ENCODE data around the gene ZNF185.
A peak's percentile ranks its signal among the peaks of the same experiment; 100 is the strongest.

ZNF185 gene

GRCh38 chrX:152932144-152932543, 34.3 kb downstream of the ZNF185 start:
- no peak overlapping the region for H3K27ac ChIP-seq
- DNase-seq (ENCODE audit: low spot score), result no peak
- no peak overlapping the region for H3K4me3 ChIP-seq
- TF ChIP-seq, protein P1, sequence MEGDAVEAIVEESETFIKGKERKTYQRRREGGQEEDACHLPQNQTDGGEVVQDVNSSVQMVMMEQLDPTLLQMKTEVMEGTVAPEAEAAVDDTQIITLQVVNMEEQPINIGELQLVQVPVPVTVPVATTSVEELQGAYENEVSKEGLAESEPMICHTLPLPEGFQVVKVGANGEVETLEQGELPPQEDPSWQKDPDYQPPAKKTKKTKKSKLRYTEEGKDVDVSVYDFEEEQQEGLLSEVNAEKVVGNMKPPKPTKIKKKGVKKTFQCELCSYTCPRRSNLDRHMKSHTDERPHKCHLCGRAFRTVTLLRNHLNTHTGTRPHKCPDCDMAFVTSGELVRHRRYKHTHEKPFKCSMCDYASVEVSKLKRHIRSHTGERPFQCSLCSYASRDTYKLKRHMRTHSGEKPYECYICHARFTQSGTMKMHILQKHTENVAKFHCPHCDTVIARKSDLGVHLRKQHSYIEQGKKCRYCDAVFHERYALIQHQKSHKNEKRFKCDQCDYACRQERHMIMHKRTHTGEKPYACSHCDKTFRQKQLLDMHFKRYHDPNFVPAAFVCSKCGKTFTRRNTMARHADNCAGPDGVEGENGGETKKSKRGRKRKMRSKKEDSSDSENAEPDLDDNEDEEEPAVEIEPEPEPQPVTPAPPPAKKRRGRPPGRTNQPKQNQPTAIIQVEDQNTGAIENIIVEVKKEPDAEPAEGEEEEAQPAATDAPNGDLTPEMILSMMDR (IDR thresholded peaks at IDR 0.05), result no peak

- no peak for DNase-seq (ENCODE audit: low spot score)
- H3K27ac ChIP-seq, result no peak overlapping the region
- TF ChIP-seq, protein P1 (IDR thresholded peaks at IDR 0.05), result no peak
- no peak overlapping the region for H3K4me3 ChIP-seq
Observed at GRCh38 chrX:152932598-152933175, 34.8 kb downstream of the ZNF185 start.

DNA sequence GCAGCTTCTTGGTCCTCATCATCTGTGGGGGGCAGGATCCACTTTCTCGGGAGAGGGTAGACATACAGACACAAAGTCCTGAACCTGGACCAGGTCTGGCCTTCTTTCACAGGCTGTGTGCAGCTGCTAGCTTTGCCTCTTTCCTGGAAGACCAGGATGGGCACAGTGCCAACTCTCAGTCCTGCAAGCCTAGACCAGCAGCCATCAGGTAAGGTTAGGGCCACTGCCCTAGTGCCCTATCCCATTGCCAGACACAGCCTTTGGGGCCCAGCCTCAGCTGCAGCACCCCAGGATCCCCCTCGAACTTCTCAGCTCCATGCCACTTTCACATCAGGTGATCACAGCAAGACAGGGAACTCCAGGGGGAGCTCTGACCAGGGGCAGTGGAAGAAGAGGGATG, 38.4 kb downstream of the ZNF185 start:
- DNase-seq (ENCODE audit: low spot score), result no peak
- Histone ChIP-seq H3K27ac (no peak overlapping the region), H3K4me3 (no peak overlapping the region)
- TF ChIP-seq, protein P1 (IDR thresholded peaks at IDR 0.05), result no peak

DNA sequence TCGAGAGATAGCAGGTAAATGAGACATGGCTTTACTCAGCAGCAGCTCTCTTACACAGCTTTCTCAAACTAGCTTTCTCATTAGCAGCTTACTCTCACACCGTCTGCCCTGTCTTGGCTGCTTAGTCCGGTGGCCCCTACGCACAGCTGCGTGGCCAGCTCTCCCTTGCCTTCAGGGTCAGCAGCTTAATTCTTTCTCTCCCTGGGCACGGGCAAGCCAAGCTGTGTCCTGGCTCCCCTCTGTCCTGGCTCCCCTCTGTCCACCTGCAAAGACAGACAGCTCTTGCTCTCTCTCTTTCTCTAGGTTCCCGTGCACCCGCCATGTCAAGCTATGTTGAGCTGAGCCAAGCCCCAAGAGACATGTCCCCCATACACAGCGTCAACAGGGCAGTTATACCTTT, 39.4 kb downstream of the ZNF185 start:
- TF ChIP-seq, protein P1 (IDR thresholded peaks at IDR 0.05), result no peak
- no peak overlapping the region for H3K4me3 ChIP-seq
- H3K27ac ChIP-seq, result no peak overlapping the region
- DNase-seq (ENCODE audit: low spot score), result no peak

GRCh38 chrX:152941328-152942076, 43.6 kb downstream of the ZNF185 start:
- H3K4me3 ChIP-seq, result peak overlapping the region; percentile 66
- H3K27ac ChIP-seq, result peak overlapping the region; percentile 24 to 74
- DNase-seq (ENCODE audit: low spot score), result peak; percentile 91
- TF ChIP-seq, protein P1 (IDR thresholded peaks at IDR 0.05), result peak; percentile 64

DNA sequence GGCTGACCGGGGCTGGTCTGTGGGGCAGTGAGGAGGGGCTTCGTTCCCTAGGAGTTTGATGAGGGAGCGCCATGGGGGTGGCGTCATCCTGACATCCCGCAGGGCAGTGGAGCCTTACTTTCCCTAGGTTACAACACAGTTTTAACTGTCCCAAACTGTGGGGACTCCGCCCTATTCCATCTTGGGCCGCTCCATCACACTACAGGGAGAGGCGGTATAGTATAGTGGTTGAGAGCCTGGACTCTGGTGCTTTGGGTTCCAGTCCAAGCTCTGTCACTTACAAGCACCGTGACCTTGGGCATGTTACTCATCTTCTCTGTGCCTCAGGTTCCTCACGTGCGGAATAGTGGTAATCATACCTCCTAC, 44.2 kb downstream of the ZNF185 start:
- TF ChIP-seq, protein P1 (IDR thresholded peaks at IDR 0.05), result no peak
- H3K27ac ChIP-seq, result peak overlapping the region in 1 of 2 donors; percentile 74
- no peak for DNase-seq (ENCODE audit: low spot score)
- peak overlapping the region; percentile 66 for H3K4me3 ChIP-seq

- no peak for DNase-seq (ENCODE audit: low spot score)
- H3K4me3 ChIP-seq, result no peak overlapping the region
- no peak overlapping the region for H3K27ac ChIP-seq
- TF ChIP-seq, protein P1 (IDR thresholded peaks at IDR 0.05), result no peak
Observed at GRCh38 chrX:152943826-152944225, 46.0 kb downstream of the ZNF185 start.
